Calu3 (cell line): ENCODE measurements around the gene NPC1L1. TPM values are rescaled to one million over a fixed set of nuclear protein-coding genes. Genes with fewer than 3 reads are reported as not detected.

Source experiments
- BruUV-seq: library from RNA; stranded (reverse); fragments of 400-500 nt; replicated peaks from 2 replicates; lab custom pipeline; 2021; lab: Mats Ljungman, UMichigan
- CTCF ChIA-PET: fragments of 300-600 bp; sonication (Branson Sonifier 250); formaldehyde crosslinking; loops from one replicate; lab custom pipeline; 2022; ENCODE audit warnings: antibody characterized with exemption; lab: Charles Lee
- DNase-seq: peaks from one replicate; pipeline ENCODE4 v3.0.0; 2022
- H3K27ac Mint-ChIP-seq: one replicate; pipeline ENCODE4 v1.8.0; 2022; ENCODE audit warnings: mixed read lengths; ENCODE audit not compliant: unreplicated experiment
- H3K27me3 Mint-ChIP-seq: one replicate; pipeline ENCODE4 v1.8.0; 2022; ENCODE audit warnings: mixed read lengths; ENCODE audit not compliant: unreplicated experiment
- H3K36me3 Mint-ChIP-seq: one replicate; pipeline ENCODE4 v1.8.0; 2022; ENCODE audit warnings: mild to moderate bottlenecking, moderate library complexity, mixed read lengths; ENCODE audit not compliant: insufficient read depth, unreplicated experiment
- H3K4me1 Mint-ChIP-seq: one replicate; pipeline ENCODE4 v1.8.0; 2022; ENCODE audit warnings: mild to moderate bottlenecking, low read depth, mixed read lengths; ENCODE audit not compliant: unreplicated experiment
- H3K4me3 Mint-ChIP-seq: one replicate; pipeline ENCODE4 v1.8.0; 2022; ENCODE audit warnings: mild to moderate bottlenecking, low read depth, moderate library complexity, mixed read lengths; ENCODE audit not compliant: unreplicated experiment
- H3K9me3 Mint-ChIP-seq: one replicate; pipeline ENCODE4 v1.8.0; 2022; ENCODE audit warnings: low read depth, mixed read lengths; ENCODE audit not compliant: unreplicated experiment
- CTCF ChIP-seq: fragments of 200-600 bp; IDR thresholded peaks from one replicate; pipeline ENCODE4 v1.8.0; 2022; ENCODE audit warnings: antibody characterized with exemption; ENCODE audit not compliant: unreplicated experiment
- intact Hi-C: fragments of 100-400 bp; cut with micrococcal nuclease; formaldehyde crosslinking; loops from one replicate; pipeline ENCODE4 v1.10.0; 2022; ENCODE audit not compliant: unreplicated experiment
- total RNA-seq: library from RNA; stranded (reverse); gene quantifications from 2 replicates; pipeline ENCODE4 v1.2.3, GENCODE V29; 2022

The NPC1L1 gene
- total RNA-seq, 1 experiment from 2014 or later: 46.0 TPM

DNA sequence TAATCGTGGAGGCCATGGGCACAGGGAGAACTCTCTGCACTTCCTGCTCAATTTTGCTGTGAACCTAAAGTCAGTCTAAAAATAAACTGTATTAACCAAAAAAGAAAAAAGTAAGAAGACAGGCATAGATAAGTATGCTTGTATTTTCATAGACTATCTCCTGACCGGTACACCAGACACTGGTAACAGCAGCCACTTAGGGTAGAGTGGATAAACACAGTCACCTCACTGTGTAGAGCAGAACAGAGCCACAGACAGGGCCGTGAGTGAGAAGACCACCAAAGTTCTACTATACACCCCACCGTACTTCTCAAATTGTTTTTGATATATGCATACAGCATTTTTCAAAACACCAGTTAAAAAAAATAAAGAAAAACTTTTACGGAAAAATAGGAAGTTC, 75.6 kb downstream of the NPC1L1 start:
- no TSS peak for BruUV-seq
- Mint-ChIP-seq H3K9me3 (no peaks in the 10 kb centered on the region), H3K27ac (no peak overlapping the region), H3K4me1 (peaks cover 27% of the 10 kb centered on the region), H3K27me3 (no peaks in the 10 kb centered on the region), H3K36me3 (peaks cover 52% of the 10 kb centered on the region), H3K4me3 (no peak overlapping the region)
- CTCF ChIA-PET: no interaction called here
- DNase-seq: no peak
- intact Hi-C loops: no loop called here
- no peak for TF ChIP-seq CTCF

GRCh38 chr7:44463169-44463808, 77.8 kb downstream of the NPC1L1 start:
- H3K27ac Mint-ChIP-seq: no peak overlapping the region
- H3K9me3 Mint-ChIP-seq: no peaks in the 10 kb centered on the region
- H3K36me3 Mint-ChIP-seq: peaks cover 40% of the 10 kb centered on the region
- no peaks in the 10 kb centered on the region for H3K27me3 Mint-ChIP-seq
- CTCF ChIA-PET: no interaction called here
- intact Hi-C loops: loop anchor here (5.0 kb wide), 1 partner anchor 221 kb away; no protein-coding TSS in a partner anchor
- no TSS peak for BruUV-seq
- no peak for DNase-seq
- peak; percentile 45 for TF ChIP-seq CTCF
- H3K4me1 Mint-ChIP-seq: peaks cover 23% of the 10 kb centered on the region
- no peak overlapping the region for H3K4me3 Mint-ChIP-seq

Other genes with a start within 250 kb of the NPC1L1 start
- gene CAMK2B, start 215.7 kb downstream of the NPC1L1 start, total RNA-seq: 0.12 TPM in 1 of 2 replicates, not detected in the other
- 176 and 202 TPM in 2 replicates for gene NUDCD3, start 50.7 kb downstream of the NPC1L1 start, total RNA-seq
- 157 and 168 TPM in 2 replicates for gene DDX56, start 32.6 kb upstream of the NPC1L1 start, total RNA-seq
- 115 and 128 TPM in 2 replicates for gene TMED4, start 40.9 kb upstream of the NPC1L1 start, total RNA-seq
- gene OGDH, start 65.3 kb upstream of the NPC1L1 start, total RNA-seq: 100 and 105 TPM in 2 replicates
- gene ZMIZ2, start 207.5 kb upstream of the NPC1L1 start, total RNA-seq: 260 and 269 TPM in 2 replicates